Activated CD8-positive, alpha-beta T cell treated with anti-CD3 and anti-CD28 coated beads for 36 hours (primary cell): ENCODE measurements around the gene PRRT1B. TPM values are rescaled to one million over a fixed set of nuclear protein-coding genes. Genes with fewer than 3 reads are reported as not detected.

Experiments
- ATAC-seq: fragments of 200-7000 bp; cut with Tn5 transposase; one replicate; pipeline ENCODE4 v1.10.0; 2021; ENCODE audit warnings: mild to moderate bottlenecking, moderate library complexity
- CTCF ChIA-PET: fragments of 350-600 bp; sonication (Branson Sonifier 250); formaldehyde crosslinking; loops from one replicate; lab custom pipeline; 2021; ENCODE audit warnings: antibody characterized with exemption; lab: Charles Lee
- POLR2A ChIA-PET: fragments of 350-600 bp; sonication (Branson Sonifier 250); formaldehyde crosslinking; loops from one replicate; lab custom pipeline; 2021; ENCODE audit warnings: antibody characterized with exemption; lab: Charles Lee
- DNase-seq: peaks from one replicate; pipeline ENCODE4 v3.0.0-alpha.2; 2020
- H3K27ac Mint-ChIP-seq: one replicate; pipeline ENCODE4 v1.8.0; 2021; ENCODE audit warnings: mild to moderate bottlenecking, mixed read lengths
- H3K27me3 Mint-ChIP-seq: one replicate; pipeline ENCODE4 v1.8.0; 2021; ENCODE audit warnings: mixed read lengths
- H3K36me3 Mint-ChIP-seq: one replicate; pipeline ENCODE4 v1.8.0; 2021; ENCODE audit warnings: low read depth, mixed read lengths
- H3K4me1 Mint-ChIP-seq: one replicate; pipeline ENCODE4 v1.8.0; 2021; ENCODE audit warnings: low read depth, mixed read lengths
- H3K4me3 Mint-ChIP-seq: one replicate; pipeline ENCODE4 v1.8.0; 2021; ENCODE audit warnings: mild to moderate bottlenecking, moderate library complexity, mixed read lengths
- H3K9me3 Mint-ChIP-seq: one replicate; pipeline ENCODE4 v1.8.0; 2021; ENCODE audit warnings: mixed read lengths
- intact Hi-C: fragments of 100-400 bp; cut with micrococcal nuclease; formaldehyde crosslinking; loops from one replicate; pipeline ENCODE4 v1.10.0; 2022
- total RNA-seq, 2 experiments: library from RNA; stranded (reverse); gene quantifications; one replicate each; pipeline ENCODE4 v1.2.3, GENCODE V29; 2021
- TF ChIP-seq, protein P1 (sequence below): fragments of 200-600 bp; IDR thresholded peaks from one replicate; pipeline ENCODE4 v1.8.0; 2022; ENCODE audit warnings: antibody characterized with exemption, mild to moderate bottlenecking

PRRT1B gene
- total RNA-seq, 2 experiments from 2014 or later = not detected

DNA sequence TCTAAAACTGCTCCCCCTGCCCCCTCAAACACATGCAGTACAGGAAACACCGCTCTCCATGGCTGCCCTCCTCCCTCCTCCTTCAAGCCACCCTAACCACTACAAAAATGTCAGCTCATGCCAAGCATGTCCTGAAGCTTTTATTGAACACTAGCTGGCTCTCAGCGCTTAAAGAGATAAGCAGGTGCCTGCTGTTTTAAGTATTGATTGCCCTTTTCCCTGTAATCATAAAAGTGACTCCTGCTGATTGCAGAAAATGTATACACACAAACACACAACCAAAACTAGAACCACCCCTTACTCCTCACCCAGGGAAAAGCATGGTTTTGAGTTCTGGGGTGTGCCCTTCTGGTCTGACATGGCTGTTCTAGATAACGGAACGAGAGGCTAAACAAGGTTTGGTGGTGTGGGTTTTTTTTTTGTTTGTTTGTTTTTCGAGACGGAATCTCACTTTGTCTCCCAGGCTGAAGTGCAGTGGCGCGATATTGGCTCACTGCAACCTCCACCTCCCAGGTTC is 10.5 kb upstream of the PRRT1B start:
- peaks cover 26% of the 10 kb centered on the region for H3K4me1 Mint-ChIP-seq
- no peaks in the 10 kb centered on the region for H3K27me3 Mint-ChIP-seq
- DNase-seq (peak; percentile 41), ATAC-seq (peak; percentile 17)
- peak overlapping the region; percentile 9 for H3K27ac Mint-ChIP-seq
- intact Hi-C loops = no loop called here
- ChIA-PET POLR2A (no interaction called here), CTCF (interaction anchor here (1.1 kb wide), 1 partner anchor 26 kb away, joined by 3 read pairs; no protein-coding TSS in a partner anchor)
- H3K4me3 Mint-ChIP-seq = no peak overlapping the region
- no peaks in the 10 kb centered on the region for H3K9me3 Mint-ChIP-seq
- TF ChIP-seq, protein P1, sequence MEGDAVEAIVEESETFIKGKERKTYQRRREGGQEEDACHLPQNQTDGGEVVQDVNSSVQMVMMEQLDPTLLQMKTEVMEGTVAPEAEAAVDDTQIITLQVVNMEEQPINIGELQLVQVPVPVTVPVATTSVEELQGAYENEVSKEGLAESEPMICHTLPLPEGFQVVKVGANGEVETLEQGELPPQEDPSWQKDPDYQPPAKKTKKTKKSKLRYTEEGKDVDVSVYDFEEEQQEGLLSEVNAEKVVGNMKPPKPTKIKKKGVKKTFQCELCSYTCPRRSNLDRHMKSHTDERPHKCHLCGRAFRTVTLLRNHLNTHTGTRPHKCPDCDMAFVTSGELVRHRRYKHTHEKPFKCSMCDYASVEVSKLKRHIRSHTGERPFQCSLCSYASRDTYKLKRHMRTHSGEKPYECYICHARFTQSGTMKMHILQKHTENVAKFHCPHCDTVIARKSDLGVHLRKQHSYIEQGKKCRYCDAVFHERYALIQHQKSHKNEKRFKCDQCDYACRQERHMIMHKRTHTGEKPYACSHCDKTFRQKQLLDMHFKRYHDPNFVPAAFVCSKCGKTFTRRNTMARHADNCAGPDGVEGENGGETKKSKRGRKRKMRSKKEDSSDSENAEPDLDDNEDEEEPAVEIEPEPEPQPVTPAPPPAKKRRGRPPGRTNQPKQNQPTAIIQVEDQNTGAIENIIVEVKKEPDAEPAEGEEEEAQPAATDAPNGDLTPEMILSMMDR = no peak
- no peaks in the 10 kb centered on the region for H3K36me3 Mint-ChIP-seq

DNA sequence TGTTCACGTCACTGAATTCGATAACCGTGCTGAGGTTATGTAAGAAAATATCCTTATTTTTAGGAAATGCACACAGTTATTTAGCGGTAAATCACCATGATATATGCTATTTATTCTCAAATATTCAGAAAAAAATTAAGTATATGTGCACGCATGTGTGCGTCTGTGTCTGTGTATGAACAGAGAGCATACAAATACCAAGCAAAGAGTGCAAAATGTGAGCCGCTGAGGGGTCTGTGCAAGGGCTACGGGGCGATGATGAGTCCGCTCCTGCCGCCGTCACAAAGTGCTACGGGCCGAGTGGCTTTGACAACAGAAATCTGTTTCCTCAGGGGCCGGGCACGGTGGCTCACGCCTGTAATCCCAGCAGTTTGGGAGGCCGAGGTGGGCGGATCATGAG is 7.4 kb upstream of the PRRT1B start:
- peaks cover 24% of the 10 kb centered on the region for H3K4me1 Mint-ChIP-seq
- no peaks in the 10 kb centered on the region for H3K36me3 Mint-ChIP-seq
- no peaks in the 10 kb centered on the region for H3K27me3 Mint-ChIP-seq
- TF ChIP-seq, protein P1 = no peak
- DNase-seq (no peak), ATAC-seq (no peak)
- no peak overlapping the region for H3K4me3 Mint-ChIP-seq
- CTCF ChIA-PET = no interaction called here
- intact Hi-C loops = no loop called here
- POLR2A ChIA-PET = no interaction called here
- H3K27ac Mint-ChIP-seq = no peak overlapping the region
- peaks cover 3% of the 10 kb centered on the region for H3K9me3 Mint-ChIP-seq

DNA sequence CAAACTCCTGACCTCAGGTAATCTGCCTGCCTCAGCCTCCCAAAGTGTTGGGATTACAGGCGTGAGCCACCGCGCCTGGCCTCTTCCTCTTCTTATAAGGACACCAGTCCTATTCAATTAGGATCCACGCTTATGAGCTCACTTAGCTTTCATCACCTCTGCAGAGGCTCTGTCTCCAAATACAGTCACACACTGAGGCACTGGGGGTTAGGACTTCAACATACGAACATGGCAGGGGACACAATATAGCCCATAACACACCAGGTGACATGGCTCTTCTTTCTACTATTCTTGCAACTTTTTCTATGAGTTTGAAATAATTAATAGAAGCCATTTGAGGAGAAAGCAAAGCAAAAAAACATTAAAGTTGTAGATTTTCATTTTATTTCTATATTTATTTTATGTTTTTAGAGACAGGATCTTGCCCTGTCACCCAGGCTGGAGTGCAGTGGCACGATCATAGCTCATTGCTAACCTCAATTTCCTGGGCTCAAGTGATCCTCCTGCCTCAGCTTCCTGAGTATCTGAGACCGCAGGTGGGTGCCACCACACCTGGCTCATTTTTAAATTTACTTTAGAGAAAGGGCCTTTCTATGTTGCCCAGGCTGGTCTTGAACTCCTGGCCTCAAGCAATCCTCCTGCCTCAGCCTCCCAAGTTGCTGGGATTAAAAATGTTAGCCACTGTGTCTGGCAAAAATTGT is 6.0 kb upstream of the PRRT1B start:
- ATAC-seq = peak; percentile 34
- DNase-seq = peak; percentile 34
- intact Hi-C loops = no loop called here
- TF ChIP-seq, protein P1 = no peak
- H3K27ac Mint-ChIP-seq = no peak overlapping the region
- H3K27me3 Mint-ChIP-seq = peaks cover 3% of the 10 kb centered on the region
- H3K4me1 Mint-ChIP-seq = peaks cover 21% of the 10 kb centered on the region
- CTCF ChIA-PET = no interaction called here
- peaks cover 11% of the 10 kb centered on the region for H3K9me3 Mint-ChIP-seq
- no peak overlapping the region for H3K4me3 Mint-ChIP-seq
- POLR2A ChIA-PET = no interaction called here
- H3K36me3 Mint-ChIP-seq = peaks cover 4% of the 10 kb centered on the region

DNA sequence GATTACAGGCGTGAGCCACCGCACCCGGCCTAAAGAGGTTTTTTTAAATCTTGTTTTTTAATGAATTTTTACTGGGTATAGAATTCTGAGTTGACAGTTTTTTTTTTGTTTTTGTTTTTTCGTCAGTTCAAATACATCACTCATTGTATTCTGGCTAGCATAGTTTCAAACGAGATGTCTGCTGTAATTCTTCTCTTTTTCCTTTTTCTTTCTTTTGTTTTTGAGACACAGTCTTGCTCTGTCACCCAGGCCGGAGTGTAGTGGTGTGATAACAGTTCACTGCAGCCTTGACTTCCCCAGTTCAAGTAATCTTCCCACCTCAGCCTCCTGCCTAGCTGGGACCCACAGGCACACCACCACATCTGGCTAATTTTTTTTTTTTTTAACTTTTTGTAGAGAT is 2.2 kb upstream of the PRRT1B start:
- no peak for DNase-seq
- ChIA-PET CTCF (no interaction called here), POLR2A (no interaction called here)
- Mint-ChIP-seq H3K9me3 (peaks cover 17% of the 10 kb centered on the region), H3K4me1 (peaks cover 22% of the 10 kb centered on the region), H3K27ac (no peak overlapping the region), H3K27me3 (peaks cover 33% of the 10 kb centered on the region), H3K4me3 (no peak overlapping the region), H3K36me3 (peaks cover 10% of the 10 kb centered on the region)
- intact Hi-C loops = no loop called here
- no peak for ATAC-seq
- TF ChIP-seq, protein P1 = no peak

DNA sequence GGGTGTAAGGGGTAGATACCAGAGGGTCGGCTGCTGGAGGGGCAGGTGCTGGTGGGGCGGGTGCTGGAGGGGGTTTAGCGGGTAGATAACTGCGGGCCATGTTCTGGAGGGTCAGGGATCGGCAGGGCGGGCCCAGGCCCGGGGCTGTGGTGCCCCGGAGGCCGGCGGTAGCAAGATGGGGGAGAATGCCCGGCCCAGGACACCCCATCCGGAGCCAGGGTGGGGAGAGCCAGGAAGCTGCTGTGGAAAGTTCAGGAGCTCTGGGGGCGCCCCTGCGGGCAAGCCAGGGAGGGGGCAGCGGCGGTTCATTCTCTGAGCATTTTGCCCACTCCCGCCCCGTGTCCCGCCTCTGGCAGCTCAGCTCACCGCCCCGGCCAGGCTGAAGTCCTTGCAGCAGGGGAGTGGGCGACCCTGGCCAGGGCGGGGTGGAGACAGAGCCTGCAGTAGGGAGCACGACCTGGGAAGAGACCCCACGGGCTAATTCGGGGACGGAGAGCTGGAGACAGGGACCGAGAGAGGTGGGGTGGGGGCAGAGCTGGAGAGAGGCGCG is 538 bp downstream of the PRRT1B start:
- CTCF ChIA-PET = interaction anchor here (1.1 to 1.3 kb wide), 3 partner anchors 10 to 195 kb away, joined by 3 read pairs; no protein-coding TSS in a partner anchor

More for the DNA sequence above, 538 bp downstream of the PRRT1B start:
- POLR2A ChIA-PET = interaction anchor here (1.2 to 2.3 kb wide), 2 partner anchors 17 to 33 kb away, joined by 3 to 9 read pairs; no protein-coding TSS in a partner anchor
- DNase-seq = no peak
- H3K9me3 Mint-ChIP-seq = peaks cover 26% of the 10 kb centered on the region
- H3K27ac Mint-ChIP-seq = no peak overlapping the region
- intact Hi-C loops = no loop called here
- no peak for ATAC-seq
- H3K27me3 Mint-ChIP-seq = peaks cover 58% of the 10 kb centered on the region
- peaks cover 14% of the 10 kb centered on the region for H3K4me1 Mint-ChIP-seq
- peaks cover 16% of the 10 kb centered on the region for H3K36me3 Mint-ChIP-seq
- no peak overlapping the region for H3K4me3 Mint-ChIP-seq
- TF ChIP-seq, protein P1 = no peak
